WTC11 (cell line): ENCODE results near the gene NR2F1.

Source experiments
- FOXP1 ChIP-seq: sonication (generic); formaldehyde crosslinking; IDR thresholded peaks from 2 replicates; pipeline ENCODE4 v1.8.0; 2022; ENCODE audit warnings: missing genetic modification reagents, mild to moderate bottlenecking, moderate library complexity, borderline replicate concordance
- JUN ChIP-seq: sonication (generic); formaldehyde crosslinking; IDR thresholded peaks from 2 replicates; pipeline ENCODE4 v1.8.0; 2023; ENCODE audit warnings: mild to moderate bottlenecking, missing genetic modification reagents
- MXD4 ChIP-seq: fragments of 250-450 bp; sonication (Bioruptor Pico); IDR thresholded peaks from 2 replicates; pipeline ENCODE4 v1.8.0; 2021; ENCODE audit warnings: mild to moderate bottlenecking, moderate library complexity, borderline replicate concordance
- NFYB ChIP-seq: sonication (generic); formaldehyde crosslinking; conservative IDR thresholded peaks from 2 replicates; pipeline ENCODE4 v1.8.0; 2022; ENCODE audit warnings: low read depth, missing genetic modification reagents
- RORB ChIP-seq: fragments of 250-450 bp; sonication (Bioruptor Pico); IDR thresholded peaks from 2 replicates; pipeline ENCODE4 v1.9.0; 2021; ENCODE audit warnings: mild to moderate bottlenecking
- TF ChIP-seq, protein P1 (sequence below): fragments of 200-600 bp; IDR thresholded peaks from 2 replicates; pipeline ENCODE4 v1.8.0; 2022; ENCODE audit warnings: antibody characterized with exemption
- TF ChIP-seq, protein P2 (sequence below): sonication (generic); formaldehyde crosslinking; IDR thresholded peaks from 2 replicates; pipeline ENCODE4 v1.8.1; 2022; ENCODE audit warnings: low read depth, mild to moderate bottlenecking, moderate library complexity, missing genetic modification reagents, borderline replicate concordance

DNA sequence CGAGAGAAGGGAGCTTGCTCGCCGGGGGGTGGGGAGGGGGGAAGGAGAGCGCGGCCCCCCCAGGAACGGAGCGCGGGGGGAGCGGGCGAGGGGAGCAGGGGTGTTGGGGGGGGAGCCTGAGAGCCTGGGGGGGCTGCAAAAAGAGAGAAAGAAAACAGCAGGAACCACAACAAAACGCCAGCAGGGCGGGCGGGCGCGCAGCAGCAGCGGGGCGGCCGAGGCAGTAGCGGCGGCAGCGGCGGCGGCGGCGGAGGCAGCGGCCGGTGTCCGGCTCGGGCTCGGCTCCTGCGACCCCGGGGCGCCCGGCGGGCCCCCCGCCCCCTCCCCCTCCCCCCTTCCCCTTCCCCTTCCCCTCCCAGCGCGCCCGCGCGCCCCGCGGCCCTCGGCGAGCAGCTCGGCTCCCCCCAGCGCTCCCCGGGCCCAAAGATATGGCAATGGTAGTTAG, 1.6 kb downstream of the NR2F1 start:
- TF ChIP-seq, protein P1, sequence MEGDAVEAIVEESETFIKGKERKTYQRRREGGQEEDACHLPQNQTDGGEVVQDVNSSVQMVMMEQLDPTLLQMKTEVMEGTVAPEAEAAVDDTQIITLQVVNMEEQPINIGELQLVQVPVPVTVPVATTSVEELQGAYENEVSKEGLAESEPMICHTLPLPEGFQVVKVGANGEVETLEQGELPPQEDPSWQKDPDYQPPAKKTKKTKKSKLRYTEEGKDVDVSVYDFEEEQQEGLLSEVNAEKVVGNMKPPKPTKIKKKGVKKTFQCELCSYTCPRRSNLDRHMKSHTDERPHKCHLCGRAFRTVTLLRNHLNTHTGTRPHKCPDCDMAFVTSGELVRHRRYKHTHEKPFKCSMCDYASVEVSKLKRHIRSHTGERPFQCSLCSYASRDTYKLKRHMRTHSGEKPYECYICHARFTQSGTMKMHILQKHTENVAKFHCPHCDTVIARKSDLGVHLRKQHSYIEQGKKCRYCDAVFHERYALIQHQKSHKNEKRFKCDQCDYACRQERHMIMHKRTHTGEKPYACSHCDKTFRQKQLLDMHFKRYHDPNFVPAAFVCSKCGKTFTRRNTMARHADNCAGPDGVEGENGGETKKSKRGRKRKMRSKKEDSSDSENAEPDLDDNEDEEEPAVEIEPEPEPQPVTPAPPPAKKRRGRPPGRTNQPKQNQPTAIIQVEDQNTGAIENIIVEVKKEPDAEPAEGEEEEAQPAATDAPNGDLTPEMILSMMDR: no peak
- TF ChIP-seq, protein P2, sequence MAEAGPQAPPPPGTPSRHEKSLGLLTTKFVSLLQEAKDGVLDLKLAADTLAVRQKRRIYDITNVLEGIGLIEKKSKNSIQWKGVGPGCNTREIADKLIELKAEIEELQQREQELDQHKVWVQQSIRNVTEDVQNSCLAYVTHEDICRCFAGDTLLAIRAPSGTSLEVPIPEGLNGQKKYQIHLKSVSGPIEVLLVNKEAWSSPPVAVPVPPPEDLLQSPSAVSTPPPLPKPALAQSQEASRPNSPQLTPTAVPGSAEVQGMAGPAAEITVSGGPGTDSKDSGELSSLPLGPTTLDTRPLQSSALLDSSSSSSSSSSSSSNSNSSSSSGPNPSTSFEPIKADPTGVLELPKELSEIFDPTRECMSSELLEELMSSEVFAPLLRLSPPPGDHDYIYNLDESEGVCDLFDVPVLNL (CRISPR knock-in tag): no peak
- TF ChIP-seq JUN (no peak), RORB (no peak), NFYB (no peak), MXD4 (CRISPR knock-in tag) (no peak), FOXP1 (CRISPR knock-in tag) (no peak)
